Lung (tissue), 12 donors: ENCODE measurements around the gene RBM20. TPM values are rescaled to one million over a fixed set of nuclear protein-coding genes. Genes with fewer than 3 reads are reported as not detected.
A peak's percentile ranks its signal among the peaks of the same experiment; 100 is the strongest.

Experiments used
- ATAC-seq: fragments of 200-7000 bp; cut with Tn5 transposase; one replicate; pipeline ENCODE4 v1.9.1; 2020; ENCODE audit warnings: moderate number of reproducible peaks; ENCODE audit not compliant: insufficient read depth, low FRiP score
- DNase-seq, 3 donors: peaks; one replicate each; pipeline ENCODE4 v3.0.0-alpha.2; 2013 to 2017
- H3K27ac ChIP-seq, 2 donors: one replicate each; pipeline ENCODE4 v1.5.1; 2013; ENCODE audit warnings: mild to moderate bottlenecking in 2 of 2, moderate library complexity in 2 of 2, control low read depth in 1 of 2, inconsistent platforms in 1 of 2, low read depth in 1 of 2, low read length in 1 of 2
- H3K27me3 ChIP-seq, 3 donors: one replicate each; pipeline ENCODE4 v1.5.1; 2013; ENCODE audit warnings: low read length in 2 of 3; ENCODE audit not compliant: control insufficient read depth in 3 of 3, insufficient read depth in 3 of 3
- H3K36me3 ChIP-seq, 4 donors: one replicate each; pipeline ENCODE4 v1.5.1; 2013; ENCODE audit warnings: low read length in 4 of 4, mild to moderate bottlenecking in 1 of 4, moderate library complexity in 1 of 4; ENCODE audit not compliant: control insufficient read depth in 4 of 4, insufficient read depth in 4 of 4
- H3K4me1 ChIP-seq, 5 donors: one replicate each; pipeline ENCODE4 v1.5.1; 2013; ENCODE audit warnings: low read length in 5 of 5, mild to moderate bottlenecking in 2 of 5, moderate library complexity in 1 of 5; ENCODE audit not compliant: control insufficient read depth in 5 of 5, insufficient read depth in 5 of 5
- H3K4me3 ChIP-seq: one replicate; pipeline ENCODE4 v1.5.1; 2013; ENCODE audit warnings: mild to moderate bottlenecking, control low read depth, moderate library complexity
- H3K9ac ChIP-seq, 2 donors: one replicate each; pipeline ENCODE4 v1.5.1; 2013; ENCODE audit warnings: low read length in 2 of 2, control low read depth in 1 of 2; ENCODE audit not compliant: insufficient read depth in 1 of 2
- H3K9me3 ChIP-seq, 4 donors: one replicate each; pipeline ENCODE4 v1.5.1; 2013; ENCODE audit warnings: low read length in 3 of 4, mild to moderate bottlenecking in 1 of 4, moderate library complexity in 1 of 4; ENCODE audit not compliant: control insufficient read depth in 4 of 4, insufficient read depth in 3 of 4
- WGBS, 2 donors: extraction: QIAGEN DNeasy Blood & Tissue Kit; methylation state at CpG; one replicate each; pipeline ENCODE4 v1.1.7; 2013; 5-methylcytosine and 5-hydroxymethylcytosine counted together
- polyA plus RNA-seq, 2 donors: library from polyadenylated mRNA; stranded (reverse); fragments of 200-250 nt; gene quantifications; one replicate each; pipeline ENCODE4 v1.2.1, GENCODE V29; 2013
- total RNA-seq, 2 donors: library from RNA; depleted of rRNA in 1 of 2; stranded (reverse); fragments of >200 nt in 1 of 2; gene quantifications; one replicate each; pipeline ENCODE4 v1.2.1, GENCODE V29; 2014 to 2021
- TF ChIP-seq, protein P1 (sequence below): IDR thresholded peaks from 2 replicates; pipeline ENCODE4 v1.5.1; 2012; ENCODE audit warnings: mild to moderate bottlenecking; ENCODE audit errors: control extremely low read depth, extremely low read depth
- donor health status: control.
- donor health status: control.
- donor health status: Bipolar disorder and iron deficiency.
- donor health status: healthy.
- donor health status: DM: yes; HTN: yes; CAD: no.

Gene RBM20
- total and polyA plus RNA-seq, 4 donors: 0.25 to 3.3 (median 0.66) TPM

DNA sequence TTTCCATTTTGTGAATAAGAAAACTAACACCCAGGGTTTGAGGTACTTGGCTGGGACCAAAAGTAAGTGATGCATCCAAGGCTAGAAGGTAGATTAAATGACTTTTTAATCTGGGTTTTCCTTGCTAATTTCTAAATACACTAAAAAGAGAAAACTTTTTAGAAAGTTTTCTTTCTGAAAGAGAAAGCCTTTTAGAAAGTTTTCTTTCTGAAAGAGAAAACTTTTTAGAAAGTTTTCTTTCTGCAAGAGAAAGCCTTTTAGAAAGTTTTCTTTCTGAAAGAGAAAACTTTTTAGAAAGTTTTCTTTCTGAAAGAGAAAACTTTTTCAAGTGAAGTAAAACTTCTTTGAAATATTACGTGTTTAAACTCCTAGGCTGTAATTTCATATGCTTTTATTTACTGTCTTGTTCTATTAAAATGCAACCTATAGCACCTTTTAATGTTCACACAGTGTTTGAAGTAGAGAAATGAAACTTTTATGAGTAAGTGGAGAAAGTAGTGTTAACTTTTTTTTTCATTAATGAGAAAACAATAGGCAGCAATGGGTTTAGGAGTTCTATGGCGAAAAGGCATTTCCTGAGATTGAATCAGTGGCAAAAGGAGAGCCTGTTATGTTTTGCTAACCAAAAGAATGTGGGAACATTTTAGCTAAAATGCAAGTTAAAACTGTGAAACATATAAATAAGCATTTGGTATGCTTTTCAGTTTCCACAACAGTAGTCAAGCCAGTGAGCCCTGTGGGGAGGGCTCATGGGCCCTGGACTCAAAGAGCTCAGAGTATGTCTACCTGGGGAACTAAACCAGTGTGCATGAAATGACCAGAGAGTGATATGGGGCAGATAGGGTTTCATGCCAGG lies 103.7 kb downstream of the RBM20 start:
- ATAC-seq (no peak), DNase-seq (no peak)
- Histone ChIP-seq H3K27ac (peak overlapping the region in 1 of 2 donors; percentile 69), H3K4me3 (no peak overlapping the region), H3K4me1 (peaks cover 0 to 3% (median 0%) of the 10 kb centered on the region in 5 donors), H3K36me3 (no peaks in the 10 kb centered on the region), H3K9ac (no peak overlapping the region), H3K9me3 (peaks cover 0 to 5% (median 0%) of the 10 kb centered on the region in 4 donors), H3K27me3 (no peaks in the 10 kb centered on the region)
- TF ChIP-seq, protein P1, sequence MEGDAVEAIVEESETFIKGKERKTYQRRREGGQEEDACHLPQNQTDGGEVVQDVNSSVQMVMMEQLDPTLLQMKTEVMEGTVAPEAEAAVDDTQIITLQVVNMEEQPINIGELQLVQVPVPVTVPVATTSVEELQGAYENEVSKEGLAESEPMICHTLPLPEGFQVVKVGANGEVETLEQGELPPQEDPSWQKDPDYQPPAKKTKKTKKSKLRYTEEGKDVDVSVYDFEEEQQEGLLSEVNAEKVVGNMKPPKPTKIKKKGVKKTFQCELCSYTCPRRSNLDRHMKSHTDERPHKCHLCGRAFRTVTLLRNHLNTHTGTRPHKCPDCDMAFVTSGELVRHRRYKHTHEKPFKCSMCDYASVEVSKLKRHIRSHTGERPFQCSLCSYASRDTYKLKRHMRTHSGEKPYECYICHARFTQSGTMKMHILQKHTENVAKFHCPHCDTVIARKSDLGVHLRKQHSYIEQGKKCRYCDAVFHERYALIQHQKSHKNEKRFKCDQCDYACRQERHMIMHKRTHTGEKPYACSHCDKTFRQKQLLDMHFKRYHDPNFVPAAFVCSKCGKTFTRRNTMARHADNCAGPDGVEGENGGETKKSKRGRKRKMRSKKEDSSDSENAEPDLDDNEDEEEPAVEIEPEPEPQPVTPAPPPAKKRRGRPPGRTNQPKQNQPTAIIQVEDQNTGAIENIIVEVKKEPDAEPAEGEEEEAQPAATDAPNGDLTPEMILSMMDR: no peak
- 79 to 86% methylated on average over 2 of the region's 2 CpGs for WGBS, 2 donors

DNA sequence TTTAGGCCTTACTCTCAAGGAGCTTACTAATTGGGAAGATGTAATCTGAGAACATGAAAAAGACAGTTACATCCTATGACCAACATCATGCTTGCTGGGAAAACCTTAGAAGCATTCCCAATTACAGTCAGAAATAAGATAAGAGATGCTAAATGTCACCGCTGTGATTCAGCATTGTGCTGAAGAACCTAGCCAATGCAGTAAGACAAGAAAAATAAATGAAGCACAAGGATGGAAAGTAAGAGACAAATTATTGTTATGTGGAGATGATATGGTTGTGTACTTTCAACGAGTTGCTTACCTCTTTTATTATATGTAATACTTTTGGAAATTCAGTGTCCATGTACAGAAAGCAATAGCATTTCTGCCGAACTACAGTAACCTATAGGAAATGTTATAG lies 104.8 kb downstream of the RBM20 start:
- Histone ChIP-seq H3K27me3 (no peaks in the 10 kb centered on the region), H3K4me3 (no peak overlapping the region), H3K36me3 (no peaks in the 10 kb centered on the region), H3K4me1 (peaks cover 0 to 3% (median 0%) of the 10 kb centered on the region in 5 donors), H3K9me3 (peaks cover 0 to 5% (median 0%) of the 10 kb centered on the region in 4 donors), H3K27ac (peak overlapping the region in 1 of 2 donors; percentile 12), H3K9ac (no peak overlapping the region)
- DNase-seq: no peak
- TF ChIP-seq, protein P1: no peak
- ATAC-seq: no peak
- WGBS, 2 donors: 62 to 79% methylated on average over 3 of the region's 3 CpGs

DNA sequence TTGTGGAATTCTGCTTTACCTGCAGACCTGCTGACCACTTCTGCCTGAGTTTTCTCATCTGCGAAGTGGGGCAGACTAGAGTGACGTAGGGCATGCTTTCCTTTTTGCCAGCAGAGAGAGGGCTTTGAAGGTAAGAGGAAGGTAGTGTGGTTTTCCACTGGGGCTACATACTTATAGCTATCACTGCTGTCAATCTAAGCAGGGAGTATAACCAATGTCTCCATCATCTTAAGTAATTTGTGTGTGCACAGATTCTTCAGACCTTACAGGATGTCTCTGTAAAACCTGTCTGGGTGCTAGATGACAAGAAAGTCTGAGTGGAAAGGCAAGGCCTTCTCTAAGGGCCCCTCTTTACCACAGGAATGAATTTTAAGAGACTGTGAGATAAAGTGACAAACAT lies 106.8 kb downstream of the RBM20 start:
- Histone ChIP-seq H3K4me1 (peaks cover 0 to 12% (median 0%) of the 10 kb centered on the region in 5 donors), H3K27ac (no peak overlapping the region), H3K27me3 (no peaks in the 10 kb centered on the region), H3K4me3 (no peak overlapping the region), H3K36me3 (no peaks in the 10 kb centered on the region), H3K9ac (no peak overlapping the region), H3K9me3 (peaks cover 0 to 5% (median 0%) of the 10 kb centered on the region in 4 donors)
- ATAC-seq: no peak
- no peak for DNase-seq
- 82 to 90% methylated on average over 2 of the region's 2 CpGs for WGBS, 2 donors
- TF ChIP-seq, protein P1: no peak
